Stimulated activated CD8-positive, alpha-beta memory T cell treated with anti-CD3 and anti-CD28 coated beads, Interleukin-7, amount 100 ng/mL, for 24 hours (primary cell): ENCODE results near the gene RBM22.

Experiments
- DNase-seq: peaks from one replicate; pipeline ENCODE4 v3.0.0-alpha.2; 2020; ENCODE audit warnings: low read depth

The RBM22 gene

GRCh38 chr5:150651924-150652671 is 48.8 kb downstream of the RBM22 start:
- no peak for DNase-seq

GRCh38 chr5:150651382-150651781 is 49.5 kb downstream of the RBM22 start:
- DNase-seq: no peak

GRCh38 chr5:150650021-150651006 is 50.5 kb downstream of the RBM22 start:
- no peak for DNase-seq

- no peak for DNase-seq
Measured at GRCh38 chr5:150649108-150650020, 51.5 kb downstream of the RBM22 start.

GRCh38 chr5:150648294-150649107 is 52.4 kb downstream of the RBM22 start:
- DNase-seq: no peak

GRCh38 chr5:150647275-150648251 is 53.3 kb downstream of the RBM22 start:
- no peak for DNase-seq

- DNase-seq: no peak
Measured at GRCh38 chr5:150645070-150645700, 55.7 kb downstream of the RBM22 start.

GRCh38 chr5:150644514-150644913 is 56.3 kb downstream of the RBM22 start:
- DNase-seq: no peak

GRCh38 chr5:150644058-150644457 is 56.8 kb downstream of the RBM22 start:
- no peak for DNase-seq

- DNase-seq: no peak
Measured at GRCh38 chr5:150642991-150643710, 57.7 kb downstream of the RBM22 start.

- DNase-seq: no peak
Measured at GRCh38 chr5:150642567-150642927, 58.3 kb downstream of the RBM22 start.

GRCh38 chr5:150641824-150642566 is 58.9 kb downstream of the RBM22 start:
- no peak for DNase-seq

GRCh38 chr5:150641006-150641570 is 59.8 kb downstream of the RBM22 start:
- DNase-seq: no peak
